HUDEP-2 (cell line): ENCODE measurements around the gene TGM5.
"Not testable (repeated sequence)": the region's sequence is repeated elsewhere in the genome, so short reads cannot be mapped to it uniquely, and the experiment has no call there.

Source experiments
- DNase-seq, 76 experiments: peaks; one replicate each; lab custom pipeline; 2025; ENCODE audit not compliant: unreplicated experiment in 76 of 76; lab: John Stamatoyannopoulos, UW

The TGM5 gene

DNA sequence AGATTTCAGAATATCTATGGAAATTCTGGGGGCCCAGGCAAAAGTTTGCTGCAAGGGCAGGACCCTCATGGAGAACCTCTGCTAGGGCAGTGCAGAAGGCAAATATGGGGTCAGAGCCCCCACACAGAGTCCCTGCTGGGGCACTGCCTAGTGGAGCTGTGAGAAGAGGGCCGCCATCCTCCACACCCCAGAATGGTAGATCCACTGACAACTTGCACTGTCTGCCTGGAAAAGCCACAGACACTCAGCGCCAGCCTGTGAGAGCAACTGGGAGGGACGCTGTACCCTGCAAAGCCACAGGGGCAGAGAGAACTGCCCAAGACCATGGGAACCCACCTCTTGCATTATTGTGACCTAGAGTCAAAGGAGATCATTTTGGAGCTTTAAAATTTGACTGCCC is 67.7 kb downstream of the TGM5 start:
- DNase-seq, result no peak

DNA sequence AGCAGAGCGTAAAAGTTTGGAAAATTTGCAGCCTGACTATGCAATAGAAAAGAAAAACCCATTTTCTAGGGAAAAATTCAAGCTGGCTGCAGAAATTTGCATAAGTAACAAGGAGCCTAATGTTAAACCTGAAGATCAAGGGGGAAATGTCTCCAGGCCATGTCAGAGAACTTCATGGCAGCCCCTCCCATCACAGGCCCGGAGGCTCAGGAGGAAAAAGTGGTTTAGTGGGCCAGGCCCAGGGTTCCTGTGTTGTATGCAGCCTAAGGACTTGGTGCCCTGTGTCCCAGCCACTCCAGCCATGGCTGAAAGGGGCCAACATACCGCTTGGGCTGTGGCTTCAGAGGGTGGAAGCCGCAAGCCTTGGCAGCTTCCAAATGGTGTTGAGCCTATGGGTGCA is 68.2 kb downstream of the TGM5 start:
- not testable (repeated sequence) for DNase-seq

DNA sequence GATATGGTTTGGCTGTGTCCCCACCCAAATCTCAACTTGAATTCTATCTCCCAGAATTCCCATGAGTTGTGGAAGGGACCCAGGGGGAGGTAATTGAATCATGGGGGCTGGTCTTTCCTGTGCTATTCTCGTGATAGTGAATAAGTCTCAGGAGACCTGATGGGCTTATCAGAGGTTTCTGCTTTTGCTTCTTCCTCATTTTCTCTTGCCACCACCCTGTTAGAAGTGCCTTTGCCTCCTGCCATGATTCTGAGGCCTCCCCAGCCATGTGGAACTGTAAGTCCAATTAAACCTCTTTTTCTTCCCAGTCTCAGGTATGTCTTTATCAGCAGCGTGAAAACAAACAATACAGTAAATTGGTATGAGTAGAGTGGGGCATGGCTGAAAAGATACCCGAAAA is 69.0 kb downstream of the TGM5 start:
- not testable (repeated sequence) for DNase-seq

DNA sequence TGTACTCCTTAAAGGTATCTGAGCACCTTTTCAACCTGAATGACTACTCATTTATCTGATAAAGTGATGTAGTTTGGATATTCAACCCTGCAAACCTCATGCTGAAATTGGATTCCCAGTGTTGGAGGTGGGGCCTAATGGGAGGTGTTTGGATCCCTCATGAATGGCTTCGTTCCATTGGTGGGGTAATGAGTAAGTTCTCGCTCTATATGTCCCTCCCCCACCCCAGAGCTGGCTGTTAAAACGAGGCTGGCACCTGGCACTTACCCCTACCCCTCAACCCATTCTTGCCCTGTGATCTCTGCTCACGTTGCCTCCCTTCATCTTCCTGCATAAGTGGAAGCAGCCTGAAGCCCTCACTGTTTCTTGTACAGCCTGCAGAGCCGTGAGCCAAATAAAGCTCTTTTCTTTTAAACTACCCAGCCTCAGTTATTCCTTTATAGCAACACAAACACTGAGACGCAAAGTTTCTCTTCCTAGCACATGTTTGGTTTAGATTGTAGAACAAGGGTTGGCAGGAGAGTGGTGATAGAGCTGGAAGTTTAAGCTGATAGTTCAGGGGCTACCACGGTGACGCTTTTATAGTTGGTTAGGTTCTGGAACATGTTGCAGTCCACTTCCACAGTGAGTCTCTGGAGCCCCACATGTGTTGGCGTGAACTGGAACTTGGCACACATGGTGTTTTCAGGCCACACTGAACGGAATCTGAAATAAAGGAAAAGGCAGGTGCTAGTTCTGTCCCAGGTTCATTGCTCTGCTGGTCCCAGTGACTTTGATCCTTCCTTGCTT is 69.8 kb downstream of the TGM5 start:
- no peak for DNase-seq

- no peak for DNase-seq
Measured at GRCh38 chr15:43194795-43195194, 71.9 kb downstream of the TGM5 start.

- DNase-seq, result no peak
Measured at GRCh38 chr15:43193710-43194109, 73.0 kb downstream of the TGM5 start.

- DNase-seq, result no peak
Measured at GRCh38 chr15:43190178-43190577, 76.5 kb downstream of the TGM5 start.

DNA sequence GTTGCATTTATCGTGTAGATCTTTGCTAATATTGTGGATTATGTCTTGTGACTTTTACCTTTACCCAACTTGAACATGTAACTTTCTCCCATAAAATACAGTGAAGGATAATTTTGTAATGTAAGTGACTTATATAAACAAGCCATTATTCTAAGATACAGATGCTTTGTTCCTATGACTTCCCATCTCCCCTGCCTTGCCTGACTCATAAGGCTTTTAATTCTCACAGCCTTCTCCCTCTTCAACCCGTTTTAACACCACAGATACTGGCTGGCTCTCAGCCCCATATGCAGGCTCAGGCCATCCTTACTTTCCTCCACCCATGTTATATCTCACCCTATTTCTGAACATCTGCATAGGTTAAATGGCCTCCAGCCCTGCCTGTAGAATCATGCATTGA is 77.4 kb downstream of the TGM5 start:
- DNase-seq, result peak in 6 of 76 experiments; percentile 6 to 37 (median 19)

DNA sequence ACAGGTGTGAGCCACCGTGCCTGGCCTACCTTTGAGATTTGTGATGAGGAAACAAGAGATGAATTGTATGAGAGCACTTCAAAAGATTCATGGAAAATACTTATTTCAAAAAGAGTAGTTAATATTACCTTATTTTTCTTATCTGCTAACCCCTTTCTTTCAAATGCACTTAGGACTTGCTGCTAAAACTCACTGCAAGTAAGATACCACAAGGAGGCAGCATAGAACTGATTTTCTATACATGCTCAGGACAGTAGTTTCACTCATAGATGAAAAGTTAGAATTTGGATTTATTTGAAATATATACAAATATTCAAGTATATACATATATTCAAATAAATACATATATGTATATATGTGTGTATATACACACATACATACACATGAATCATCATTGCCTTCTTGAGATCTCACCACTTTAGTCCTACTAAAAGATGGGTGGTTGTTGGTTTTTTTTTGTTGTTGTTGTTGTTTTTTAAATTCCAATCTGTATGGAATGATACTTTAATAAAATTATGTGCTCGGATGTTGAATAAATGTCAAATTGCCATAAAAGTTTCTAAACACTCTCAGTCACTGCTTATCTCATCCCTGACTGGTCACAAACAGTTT is 79.1 kb downstream of the TGM5 start:
- DNase-seq, result peak in 33 of 76 experiments; percentile 12 to 70 (median 35)

GRCh38 chr15:43186003-43186353 is 80.8 kb downstream of the TGM5 start:
- peak in 4 of 76 experiments; percentile 10 to 39 (median 24) for DNase-seq

GRCh38 chr15:43185157-43186002 is 81.3 kb downstream of the TGM5 start, which contains the start of gene CCNDBP1:
Gene CCNDBP1, plus strand, starts transcription at chr15:43185403. Its CDS starts 96 bp downstream, at chr15:43185499.
- DNase-seq, result peak in 75 of 76 experiments; percentile 46 to 99 (median 97)

DNA sequence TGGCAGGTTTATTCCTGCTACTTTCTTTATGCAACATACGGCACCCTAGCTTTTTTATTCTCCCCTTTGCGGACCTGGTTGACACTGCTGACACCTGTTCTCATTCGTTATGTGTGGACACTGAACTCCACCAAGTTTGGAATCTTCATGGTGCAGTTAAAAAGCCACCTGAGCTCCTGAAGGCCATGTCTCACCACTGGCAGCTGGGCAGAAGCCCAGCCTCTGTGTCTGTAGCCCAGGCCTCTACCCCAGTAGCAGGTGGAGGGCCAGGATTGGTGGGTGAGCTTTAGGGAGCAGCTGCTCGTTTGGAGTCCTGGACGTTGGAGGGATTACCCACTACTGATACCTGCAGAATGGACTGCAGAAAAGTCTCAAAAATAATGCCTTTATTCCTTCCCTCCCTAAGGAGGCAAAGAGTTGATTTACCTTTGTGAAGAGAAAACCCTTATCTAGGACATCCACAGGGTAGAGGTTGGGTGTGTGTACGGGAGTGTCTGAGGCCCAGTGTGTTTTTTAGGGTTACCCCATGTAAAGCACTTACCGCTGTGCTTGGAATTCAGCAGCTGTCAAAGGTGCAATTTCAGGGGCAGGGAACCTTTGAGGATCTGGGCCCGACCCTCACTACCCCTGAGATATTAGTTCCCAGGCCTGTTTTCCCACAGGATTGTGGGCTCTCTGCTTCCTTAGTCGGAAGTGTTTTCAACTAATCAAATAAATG is 82.2 kb downstream of the TGM5 start:
- DNase-seq, result peak in 11 of 76 experiments; percentile 15 to 59 (median 38)

GRCh38 chr15:43183270-43183669 is 83.5 kb downstream of the TGM5 start:
- DNase-seq, result no peak
